HG03520 (cell line): ENCODE data around the gene GLIPR2.
"Not testable (repeated sequence)": the region's sequence is repeated elsewhere in the genome, so short reads cannot be mapped to it uniquely, and the experiment has no call there.

Source experiments
- ATAC-seq: cut with Tn5 transposase; IDR thresholded peaks from one replicate; pipeline ENCODE4 v1.9.1; 2021; ENCODE audit warnings: mild to moderate bottlenecking, moderate library complexity; ENCODE audit not compliant: unreplicated experiment

Gene GLIPR2, protein sequence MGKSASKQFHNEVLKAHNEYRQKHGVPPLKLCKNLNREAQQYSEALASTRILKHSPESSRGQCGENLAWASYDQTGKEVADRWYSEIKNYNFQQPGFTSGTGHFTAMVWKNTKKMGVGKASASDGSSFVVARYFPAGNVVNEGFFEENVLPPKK

DNA sequence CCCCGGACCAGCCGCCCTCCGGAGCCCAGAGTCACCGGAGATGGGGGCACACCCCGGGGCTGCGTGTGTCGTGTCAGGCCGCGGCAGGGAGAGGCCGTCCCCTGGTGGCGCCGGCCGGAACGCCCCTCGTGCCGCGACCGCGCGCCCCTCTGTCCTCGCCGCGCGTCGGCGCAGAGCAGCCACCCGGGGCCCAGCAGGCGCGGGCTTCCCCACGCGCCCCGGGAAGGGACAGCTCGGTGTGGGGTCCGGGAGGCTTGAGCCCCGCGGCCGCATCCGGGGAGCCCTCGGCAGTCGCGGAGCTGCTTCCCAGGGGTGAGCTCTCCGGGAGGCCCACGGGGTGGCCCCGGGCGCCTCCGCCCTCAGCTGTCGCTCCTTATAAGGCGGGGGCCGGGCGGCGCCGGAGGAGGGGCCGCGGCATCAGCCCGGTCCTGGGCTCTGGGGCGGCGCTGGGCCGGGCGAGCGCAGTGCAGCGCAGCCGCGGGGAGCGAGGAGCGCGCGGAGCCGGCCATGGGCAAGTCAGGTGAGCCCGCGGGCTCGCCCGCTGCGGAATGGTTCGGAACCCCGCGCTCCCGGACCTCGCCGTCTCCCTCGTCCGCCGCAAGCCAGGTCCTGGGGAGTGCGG is at the start of gene GLIPR2:
TSS of gene GLIPR2 (plus strand) at position 462 of the 622 bp plus-strand sequence. CDS start at position 508, 46 bp downstream.
- peak; percentile 96 for ATAC-seq

GRCh38 chr9:36087054-36087453 is 49.5 kb upstream of the GLIPR2 start:
- not testable (repeated sequence) for ATAC-seq

- no peak for ATAC-seq
These were observed 48.5 kb upstream of the GLIPR2 start for GRCh38 chr9:36088020-36088419.

DNA sequence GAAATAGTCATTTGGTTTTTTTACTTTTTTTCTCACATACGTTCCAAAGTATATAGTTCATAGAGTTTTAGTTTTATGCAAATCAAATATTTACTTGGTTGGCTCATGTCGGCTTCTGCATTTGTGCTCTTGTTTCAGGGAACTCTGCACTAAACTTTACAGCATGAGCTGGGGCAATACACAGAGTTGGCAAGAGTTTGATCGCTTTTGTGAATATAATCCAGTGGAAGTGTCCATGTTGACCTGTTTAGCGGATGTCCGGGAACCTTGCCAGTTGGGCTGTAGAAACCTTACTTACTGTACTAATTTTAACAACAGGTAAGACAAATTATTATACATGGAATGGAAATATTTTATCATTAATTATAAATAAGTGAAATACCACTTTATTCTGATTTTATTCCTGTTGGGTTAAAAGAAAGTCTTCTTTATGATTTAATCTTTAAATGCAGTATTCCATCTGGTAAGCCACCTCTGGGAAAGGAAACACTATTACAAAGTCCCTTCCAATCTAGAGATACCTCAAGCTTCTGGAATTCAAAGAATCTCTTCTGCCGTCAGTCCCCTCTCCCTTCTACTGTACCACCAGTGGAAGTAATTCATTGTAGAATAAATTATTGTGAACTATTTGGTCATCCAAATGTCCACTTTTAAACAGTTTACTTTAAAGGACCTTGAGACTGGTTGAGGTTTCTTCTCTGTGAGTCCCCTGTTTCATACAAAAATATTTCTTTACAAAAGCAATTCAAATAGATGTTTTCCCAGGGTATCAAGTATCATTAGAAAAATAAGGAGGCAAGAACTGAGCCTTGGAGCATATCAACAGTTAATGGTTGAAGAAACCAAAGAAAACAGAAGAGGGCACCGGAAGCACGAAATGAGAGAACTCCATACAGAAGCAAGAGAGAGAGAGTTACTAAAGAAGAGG is 45.2 kb upstream of the GLIPR2 start:
- no peak for ATAC-seq

- no peak for ATAC-seq
These were observed 44.5 kb upstream of the GLIPR2 start for GRCh38 chr9:36092014-36092413.

- ATAC-seq: peak; percentile 81
These were observed 43.9 kb upstream of the GLIPR2 start for GRCh38 chr9:36092509-36093215.

DNA sequence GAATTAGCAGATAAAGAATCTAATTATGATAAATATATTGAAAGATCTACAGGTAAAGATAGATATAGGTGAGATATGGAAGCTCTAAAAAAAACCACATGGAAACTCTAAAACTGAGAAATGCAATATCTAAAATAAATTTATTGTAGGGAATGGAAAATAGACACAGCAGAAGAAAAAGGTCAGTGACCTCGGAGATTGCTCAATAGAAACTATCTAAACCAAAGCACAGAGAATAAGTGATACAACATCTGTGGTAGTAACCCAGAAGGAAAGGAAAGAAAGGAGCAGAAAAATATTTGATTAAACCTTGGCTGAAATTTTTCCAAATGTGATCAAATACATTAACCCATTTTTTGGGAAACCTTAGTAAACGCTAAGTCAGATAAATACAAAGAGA is 43.1 kb upstream of the GLIPR2 start:
- no peak for ATAC-seq

DNA sequence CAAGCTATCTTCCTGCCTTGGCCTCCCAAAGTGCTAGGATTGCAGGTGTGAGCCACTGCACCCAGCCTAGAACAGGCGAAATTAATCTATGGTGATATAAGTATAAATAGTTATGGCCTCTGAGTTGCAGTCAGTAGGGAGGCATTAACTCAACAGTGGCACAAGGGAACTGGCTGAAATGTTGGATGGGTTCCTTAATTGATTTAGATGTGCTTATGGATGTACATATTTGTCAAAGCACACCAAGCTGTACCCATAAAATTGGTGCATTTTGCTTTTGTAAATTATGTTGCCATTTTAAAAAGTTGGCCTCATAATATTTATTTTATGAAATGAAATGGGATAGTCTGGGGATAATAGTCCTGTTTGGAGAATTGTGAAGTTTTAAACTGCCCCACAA is 36.8 kb upstream of the GLIPR2 start:
- no peak for ATAC-seq

- no peak for ATAC-seq
These were observed 36.0 kb upstream of the GLIPR2 start for GRCh38 chr9:36100532-36100931.

DNA sequence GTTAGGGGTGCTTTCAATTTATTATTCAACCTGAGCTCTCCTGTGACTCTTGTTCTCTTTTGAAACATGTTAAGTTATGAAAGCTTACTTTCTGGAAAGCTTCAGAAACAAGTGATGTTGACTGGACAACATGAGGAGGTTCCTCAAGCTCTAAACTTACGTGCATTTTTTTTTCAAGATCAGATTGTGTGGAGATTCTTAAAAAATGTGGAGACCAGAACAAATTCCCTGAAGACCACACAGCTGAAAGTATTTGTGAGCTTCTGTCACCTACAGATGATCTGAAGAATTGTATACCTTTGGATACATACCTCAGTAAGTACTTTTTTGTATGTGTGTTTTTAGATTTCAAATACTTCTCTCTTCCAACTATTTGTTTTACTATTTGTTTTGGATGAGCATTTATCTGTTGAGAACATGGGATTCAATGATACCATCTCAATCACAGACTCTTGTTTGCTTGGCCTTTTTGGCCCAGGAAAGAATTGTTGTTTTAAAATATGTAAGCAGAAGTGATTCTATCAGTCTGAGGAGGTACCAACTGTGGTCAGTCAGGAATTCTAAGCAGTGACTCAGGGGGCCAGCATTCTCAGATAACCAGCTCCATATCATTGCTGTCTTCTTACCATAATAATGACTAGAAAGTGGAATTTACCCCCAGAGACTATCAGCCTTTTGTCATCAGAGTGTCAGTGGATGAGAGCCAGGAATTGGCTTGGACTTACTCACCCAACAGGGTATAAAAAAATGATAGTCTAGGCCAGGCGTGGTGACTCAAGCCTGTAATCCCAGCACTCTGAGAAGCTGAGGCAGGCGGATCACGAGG is 34.4 kb upstream of the GLIPR2 start:
- ATAC-seq: no peak

GRCh38 chr9:36102742-36103495 is 33.6 kb upstream of the GLIPR2 start:
- peak; percentile 69 for ATAC-seq

DNA sequence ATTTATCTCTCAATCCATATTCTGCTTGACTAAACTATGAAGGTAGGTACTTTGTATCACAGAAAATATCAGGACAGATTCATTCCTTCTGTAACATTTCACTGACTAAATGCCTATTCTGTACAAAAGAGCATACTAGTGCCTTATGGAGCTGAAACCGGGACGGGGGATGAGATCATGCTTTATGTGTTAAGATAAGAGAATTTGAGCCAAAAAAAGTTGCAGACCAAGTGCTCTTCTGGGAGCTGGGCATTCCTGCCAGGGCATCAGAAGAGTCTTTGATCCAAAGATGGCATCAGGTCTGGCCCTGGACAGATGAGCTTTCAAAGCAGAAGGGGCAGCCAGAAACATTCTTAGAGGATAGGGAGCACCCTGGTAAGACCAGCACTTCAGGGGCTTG is 27.5 kb upstream of the GLIPR2 start:
- no peak for ATAC-seq

DNA sequence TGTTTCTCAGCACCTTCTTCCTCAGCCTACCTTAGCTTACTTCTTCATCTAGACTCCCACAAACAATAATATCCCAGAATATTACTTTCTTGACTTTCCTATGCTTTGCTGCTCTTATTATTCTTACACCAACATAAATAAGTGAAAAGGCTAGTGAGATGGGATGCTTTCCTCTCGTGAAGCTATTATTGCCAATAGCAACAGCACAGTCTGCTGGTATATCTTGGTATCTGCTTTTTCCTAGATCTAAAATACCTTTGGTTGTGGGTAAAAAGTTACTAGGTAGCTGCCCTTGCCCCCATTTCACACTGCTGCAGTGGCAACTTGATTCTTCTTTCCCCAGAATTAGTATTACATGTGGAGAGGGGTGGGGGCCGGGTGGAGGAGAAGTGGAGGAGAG is 26.1 kb upstream of the GLIPR2 start:
- ATAC-seq: no peak

GRCh38 chr9:36112516-36112915 is 24.0 kb upstream of the GLIPR2 start:
- ATAC-seq: no peak

DNA sequence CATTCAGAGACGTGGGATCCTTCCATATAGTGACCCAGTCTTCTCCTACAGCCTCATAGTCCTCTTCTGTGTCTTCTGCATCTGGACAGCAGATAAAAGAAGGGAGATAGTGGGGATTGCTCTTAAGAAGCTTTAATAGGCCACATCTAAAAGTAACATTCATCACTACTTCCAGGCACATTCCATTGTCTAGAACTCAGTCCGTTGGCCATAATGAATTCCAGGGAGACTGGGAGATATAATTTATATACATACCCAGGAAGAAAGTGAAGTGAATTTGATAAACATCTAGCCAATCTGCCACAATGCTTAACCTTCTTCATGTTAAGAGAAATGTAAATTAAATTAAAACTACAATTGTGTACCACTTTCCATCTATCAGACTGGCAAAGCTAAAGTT is 22.5 kb upstream of the GLIPR2 start:
- ATAC-seq: no peak

DNA sequence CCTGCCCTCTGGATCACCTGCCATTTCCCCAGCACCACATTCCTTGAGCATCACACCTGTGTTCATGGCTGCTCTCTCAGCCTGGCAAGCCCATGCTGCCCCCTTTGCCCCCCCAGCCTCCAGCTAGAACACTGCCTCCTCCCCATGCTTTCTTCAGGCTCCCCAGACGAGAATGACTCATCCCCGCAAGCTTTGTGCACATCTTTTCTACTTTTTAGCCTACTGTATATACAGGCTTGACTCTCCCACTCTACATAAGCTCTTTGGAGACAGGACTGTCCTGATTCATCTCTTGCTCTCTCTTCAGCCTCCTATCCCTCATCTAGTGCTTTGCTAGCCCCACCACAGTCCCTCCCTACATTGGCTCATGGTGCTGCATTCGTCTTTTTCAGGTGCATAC is 19.9 kb upstream of the GLIPR2 start:
- ATAC-seq: no peak

GRCh38 chr9:36118201-36118600 is 18.3 kb upstream of the GLIPR2 start:
- no peak for ATAC-seq

DNA sequence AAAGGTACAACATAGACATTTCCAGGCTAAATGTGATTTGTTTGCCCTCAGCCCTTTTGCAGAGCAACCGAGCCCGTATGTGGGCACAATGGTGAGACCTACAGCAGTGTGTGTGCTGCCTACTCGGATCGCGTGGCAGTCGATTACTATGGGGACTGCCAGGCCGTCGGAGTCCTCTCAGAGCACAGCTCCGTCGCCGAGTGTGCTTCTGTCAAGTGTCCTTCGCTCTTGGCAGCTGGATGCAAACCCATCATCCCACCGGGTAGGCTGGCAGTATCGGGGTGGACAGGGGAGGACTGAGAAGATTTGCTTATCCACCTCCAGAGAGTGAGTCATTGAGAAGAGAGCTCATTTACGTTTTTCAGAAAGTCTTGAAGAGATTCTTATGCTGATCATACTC is 17.8 kb upstream of the GLIPR2 start:
- ATAC-seq: no peak

- no peak for ATAC-seq
These were observed 17.1 kb upstream of the GLIPR2 start for GRCh38 chr9:36119476-36119875.

DNA sequence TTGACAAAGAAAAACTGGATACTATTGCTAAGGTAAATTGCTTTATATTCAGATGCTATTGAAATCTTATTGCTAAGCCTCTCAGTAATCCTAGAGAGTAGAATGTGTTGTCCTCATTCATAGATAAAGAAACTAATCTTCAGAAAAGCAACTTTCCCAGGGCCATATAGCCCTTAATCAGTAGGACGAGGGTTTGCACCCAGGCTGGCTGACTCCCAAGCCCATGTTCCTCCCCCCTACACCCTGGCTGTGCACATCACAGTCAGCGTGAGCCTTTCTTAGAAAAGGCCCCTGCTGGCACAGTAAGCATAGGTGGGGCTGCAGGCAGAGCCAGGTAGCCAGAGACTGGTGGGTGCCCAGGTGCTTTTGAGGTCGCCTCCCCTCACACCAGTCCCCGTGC is 15.8 kb upstream of the GLIPR2 start:
- no peak for ATAC-seq
